Smooth muscle cell (in vitro differentiated cells): ENCODE data around the gene USP25. TPM values are rescaled to one million over a fixed set of nuclear protein-coding genes. Genes with fewer than 3 reads are reported as not detected.
A peak's percentile ranks its signal among the peaks of the same experiment; 100 is the strongest.

Experiments used
- DNase-seq: peaks from one replicate; lab custom pipeline; 2025; ENCODE audit not compliant: unreplicated experiment; lab: John Stamatoyannopoulos, UW
- H2AFZ ChIP-seq: fragments of 200-600 bp; sonication (generic); 2 replicates; pipeline ENCODE4 v1.6.0; 2016; ENCODE audit warnings: antibody characterized with exemption, low read depth, mild to moderate bottlenecking
- H3F3A ChIP-seq: fragments of 200-600 bp; sonication (generic); 2 replicates; pipeline ENCODE4 v1.6.0; 2017; ENCODE audit warnings: antibody characterized with exemption, low read depth
- H3K27ac ChIP-seq: fragments of 200-600 bp; sonication (generic); 2 replicates; pipeline ENCODE4 v1.5.1; 2016; ENCODE audit warnings: low read depth, mild to moderate bottlenecking
- H3K27me3 ChIP-seq: fragments of 200-600 bp; sonication (generic); 2 replicates; pipeline ENCODE4 v1.6.1; 2016; ENCODE audit warnings: low read depth, mild to moderate bottlenecking
- H3K36me3 ChIP-seq: fragments of 200-600 bp; sonication (generic); 2 replicates; pipeline ENCODE4 v1.5.1; 2016; ENCODE audit warnings: low read depth
- H3K4me1 ChIP-seq: fragments of 200-600 bp; sonication (generic); 2 replicates; pipeline ENCODE4 v1.5.1; 2016; ENCODE audit warnings: low read depth
- H3K4me2 ChIP-seq: fragments of 200-600 bp; sonication (generic); 2 replicates; pipeline ENCODE4 v1.6.0; 2016; ENCODE audit warnings: mild to moderate bottlenecking
- H3K4me3 ChIP-seq: fragments of 200-600 bp; sonication (generic); 2 replicates; pipeline ENCODE4 v1.5.1; 2016; ENCODE audit warnings: mild to moderate bottlenecking
- H3K79me2 ChIP-seq: fragments of 200-600 bp; sonication (generic); 2 replicates; pipeline ENCODE4 v1.6.0; 2016; ENCODE audit warnings: low read depth, mild to moderate bottlenecking
- H3K9ac ChIP-seq: fragments of 200-600 bp; sonication (generic); 2 replicates; pipeline ENCODE4 v1.6.0; 2016; ENCODE audit warnings: low read depth
- H3K9me3 ChIP-seq: fragments of 200-600 bp; sonication (generic); replicated peaks from 2 replicates; pipeline ENCODE4 v1.5.1; 2016; ENCODE audit warnings: low read depth
- H4K20me1 ChIP-seq: fragments of 200-600 bp; sonication (generic); 2 replicates; pipeline ENCODE4 v1.6.0; 2016; ENCODE audit warnings: low read depth
- WGBS: methylation state at CpG from one replicate; pipeline ENCODE4 v1.1.7; 2016; ENCODE audit warnings: low lambda C conversion rate; 5-methylcytosine and 5-hydroxymethylcytosine counted together
- polyA plus RNA-seq: library from polyadenylated mRNA; unstranded; fragments of >200 nt; fragmentation: Nextera tagmentation; extraction: Ambion mirVana; gene quantifications from 2 replicates; pipeline ENCODE4 v1.2.1, GENCODE V29; 2016
- total RNA-seq: library from RNA; depleted of rRNA; stranded (reverse); fragments of >200 nt; gene quantifications from 2 replicates; pipeline ENCODE4 v1.2.3, GENCODE V29; 2014
- TF ChIP-seq, protein P1 (sequence below): fragments of 200-600 bp; sonication (generic); IDR thresholded peaks from 2 replicates; pipeline ENCODE4 v1.5.1; 2017; ENCODE audit warnings: borderline replicate concordance, mild to moderate bottlenecking, antibody characterized with exemption; ENCODE audit not compliant: insufficient read depth, poor library complexity, severe bottlenecking

USP25 gene
- total and polyA plus RNA-seq, 2 experiments from 2014 or later: 12.0 to 30.7 TPM

- no peak overlapping the region for H3K9ac ChIP-seq
- H4K20me1 ChIP-seq: peaks cover 7% of the 10 kb centered on the region
- H3K27me3 ChIP-seq: no peaks in the 10 kb centered on the region
- H3K27ac ChIP-seq: peak overlapping the region; percentile 85
- H2AFZ ChIP-seq: no peak overlapping the region
- no peak for DNase-seq
- H3K4me1 ChIP-seq: peaks cover 10% of the 10 kb centered on the region
- peak overlapping the region; percentile 44 for H3K4me2 ChIP-seq
- H3K36me3 ChIP-seq: no peaks in the 10 kb centered on the region
- H3K4me3 ChIP-seq: no peak overlapping the region
- WGBS: 28% methylated on average over 4 of the region's 4 CpGs
- TF ChIP-seq, protein P1, sequence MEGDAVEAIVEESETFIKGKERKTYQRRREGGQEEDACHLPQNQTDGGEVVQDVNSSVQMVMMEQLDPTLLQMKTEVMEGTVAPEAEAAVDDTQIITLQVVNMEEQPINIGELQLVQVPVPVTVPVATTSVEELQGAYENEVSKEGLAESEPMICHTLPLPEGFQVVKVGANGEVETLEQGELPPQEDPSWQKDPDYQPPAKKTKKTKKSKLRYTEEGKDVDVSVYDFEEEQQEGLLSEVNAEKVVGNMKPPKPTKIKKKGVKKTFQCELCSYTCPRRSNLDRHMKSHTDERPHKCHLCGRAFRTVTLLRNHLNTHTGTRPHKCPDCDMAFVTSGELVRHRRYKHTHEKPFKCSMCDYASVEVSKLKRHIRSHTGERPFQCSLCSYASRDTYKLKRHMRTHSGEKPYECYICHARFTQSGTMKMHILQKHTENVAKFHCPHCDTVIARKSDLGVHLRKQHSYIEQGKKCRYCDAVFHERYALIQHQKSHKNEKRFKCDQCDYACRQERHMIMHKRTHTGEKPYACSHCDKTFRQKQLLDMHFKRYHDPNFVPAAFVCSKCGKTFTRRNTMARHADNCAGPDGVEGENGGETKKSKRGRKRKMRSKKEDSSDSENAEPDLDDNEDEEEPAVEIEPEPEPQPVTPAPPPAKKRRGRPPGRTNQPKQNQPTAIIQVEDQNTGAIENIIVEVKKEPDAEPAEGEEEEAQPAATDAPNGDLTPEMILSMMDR: no peak
- H3K79me2 ChIP-seq: peaks cover 26% of the 10 kb centered on the region
- H3F3A ChIP-seq: peaks cover 12% of the 10 kb centered on the region
- no peaks in the 10 kb centered on the region for H3K9me3 ChIP-seq
These were observed 45.5 kb downstream of the USP25 start for GRCh38 chr21:15775291-15775690.

DNA sequence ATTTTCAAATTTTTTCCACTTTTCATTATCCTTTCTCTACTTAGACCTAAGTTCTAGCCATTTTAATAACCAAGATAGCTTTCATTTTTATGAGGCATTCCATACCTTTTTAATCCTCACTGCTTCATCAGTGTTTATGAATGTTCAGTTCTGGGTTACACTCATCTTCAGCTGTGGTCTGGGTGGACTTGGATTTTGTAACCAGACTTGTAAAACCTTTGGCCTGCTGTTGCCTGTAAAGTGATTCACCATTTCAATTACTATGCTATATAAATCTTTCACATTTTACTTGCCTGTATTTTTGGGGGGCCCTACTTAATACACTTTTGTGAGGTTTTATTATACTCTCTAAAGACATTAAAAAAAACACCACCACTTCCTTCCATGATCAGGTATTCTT is 46.2 kb downstream of the USP25 start:
- H3F3A ChIP-seq: peaks cover 12% of the 10 kb centered on the region
- no peak overlapping the region for H3K9ac ChIP-seq
- H3K27ac ChIP-seq: peak overlapping the region; percentile 85
- peaks cover 26% of the 10 kb centered on the region for H3K79me2 ChIP-seq
- peak overlapping the region; percentile 46 for H3K4me2 ChIP-seq
- no peak for DNase-seq
- no peaks in the 10 kb centered on the region for H3K9me3 ChIP-seq
- no peak overlapping the region for H3K4me3 ChIP-seq
- no peaks in the 10 kb centered on the region for H3K36me3 ChIP-seq
- H2AFZ ChIP-seq: no peak overlapping the region
- H3K27me3 ChIP-seq: no peaks in the 10 kb centered on the region
- peaks cover 10% of the 10 kb centered on the region for H3K4me1 ChIP-seq
- H4K20me1 ChIP-seq: peaks cover 7% of the 10 kb centered on the region
- TF ChIP-seq, protein P1: no peak

DNA sequence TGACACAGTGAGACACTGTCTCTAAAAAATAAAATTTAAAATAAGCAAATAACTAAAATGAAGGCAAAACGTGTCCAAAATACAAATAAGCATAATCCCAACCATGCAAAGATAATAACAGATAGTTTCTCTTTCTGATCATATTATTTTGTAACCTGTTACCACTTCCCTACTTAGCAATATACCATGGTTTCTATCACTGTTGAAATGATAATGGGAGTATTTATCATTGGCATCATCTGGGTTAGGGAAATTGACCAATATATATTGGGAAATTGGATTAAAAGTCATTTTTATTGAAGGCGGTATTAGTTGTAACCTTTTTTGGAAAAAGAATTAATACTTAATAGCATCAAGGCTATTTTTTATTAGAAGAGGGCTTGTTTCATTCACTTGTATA is 47.0 kb downstream of the USP25 start:
- peaks cover 12% of the 10 kb centered on the region for H3F3A ChIP-seq
- TF ChIP-seq, protein P1: no peak
- H3K27ac ChIP-seq: peak overlapping the region; percentile 85
- H3K79me2 ChIP-seq: peaks cover 20% of the 10 kb centered on the region
- H3K36me3 ChIP-seq: no peaks in the 10 kb centered on the region
- no peaks in the 10 kb centered on the region for H3K27me3 ChIP-seq
- H4K20me1 ChIP-seq: peaks cover 7% of the 10 kb centered on the region
- H3K4me1 ChIP-seq: peaks cover 10% of the 10 kb centered on the region
- no peak overlapping the region for H3K4me2 ChIP-seq
- H2AFZ ChIP-seq: no peak overlapping the region
- no peak for DNase-seq
- WGBS: 81% methylated on average over 2 of the region's 2 CpGs
- H3K4me3 ChIP-seq: no peak overlapping the region
- H3K9ac ChIP-seq: no peak overlapping the region
- H3K9me3 ChIP-seq: no peaks in the 10 kb centered on the region

- H4K20me1 ChIP-seq: no peaks in the 10 kb centered on the region
- H3F3A ChIP-seq: no peaks in the 10 kb centered on the region
- no peak overlapping the region for H3K4me2 ChIP-seq
- H3K9ac ChIP-seq: no peak overlapping the region
- TF ChIP-seq, protein P1: no peak
- peaks cover under 1% of the 10 kb centered on the region for H3K4me1 ChIP-seq
- no peak overlapping the region for H2AFZ ChIP-seq
- DNase-seq: no peak
- H3K9me3 ChIP-seq: no peaks in the 10 kb centered on the region
- H3K79me2 ChIP-seq: peaks cover 13% of the 10 kb centered on the region
- no peaks in the 10 kb centered on the region for H3K27me3 ChIP-seq
- no peak overlapping the region for H3K4me3 ChIP-seq
- WGBS: 100% methylated on average over 3 of the region's 3 CpGs
- H3K27ac ChIP-seq: no peak overlapping the region
- no peaks in the 10 kb centered on the region for H3K36me3 ChIP-seq
These were observed 52.2 kb downstream of the USP25 start for GRCh38 chr21:15781986-15782385.
